Immature natural killer cell (primary cell): ENCODE measurements around the gene SYMPK. TPM values are rescaled to one million over a fixed set of nuclear protein-coding genes. Genes with fewer than 3 reads are reported as not detected.
"Not testable (repeated sequence)": the region's sequence is repeated elsewhere in the genome, so short reads cannot be mapped to it uniquely, and the experiment has no call there.

Experiments used
- DNase-seq, 3 donors: peaks; one replicate each; pipeline ENCODE4 v3.0.0; 2022; ENCODE audit warnings: mixed read lengths in 1 of 3
- H3K27ac Mint-ChIP-seq, 6 donors: one replicate each; pipeline ENCODE4 v1.8.0; 2020; ENCODE audit warnings: mixed read lengths in 6 of 6, mild to moderate bottlenecking in 5 of 6, inconsistent platforms in 4 of 6, moderate library complexity in 3 of 6
- H3K27me3 Mint-ChIP-seq, 3 donors: one replicate each; pipeline ENCODE4 v1.8.0; 2020 to 2021; ENCODE audit warnings: low read depth in 3 of 3, mild to moderate bottlenecking in 3 of 3, mixed read lengths in 3 of 3, moderate library complexity in 3 of 3, inconsistent platforms in 1 of 3
- H3K36me3 Mint-ChIP-seq, 3 donors: one replicate each; pipeline ENCODE4 v1.8.0; 2020; ENCODE audit warnings: mixed read lengths in 3 of 3, inconsistent platforms in 2 of 3, mild to moderate bottlenecking in 2 of 3
- H3K4me1 Mint-ChIP-seq, 2 donors: one replicate each; pipeline ENCODE4 v1.8.0; 2020; ENCODE audit warnings: inconsistent platforms in 2 of 2, mild to moderate bottlenecking in 2 of 2, mixed read lengths in 2 of 2, moderate library complexity in 1 of 2
- H3K4me3 Mint-ChIP-seq, 5 donors: one replicate each; pipeline ENCODE4 v1.8.0; 2020; ENCODE audit warnings: mild to moderate bottlenecking in 5 of 5, mixed read lengths in 5 of 5, inconsistent platforms in 3 of 5, moderate library complexity in 3 of 5
- H3K9me3 Mint-ChIP-seq, 6 donors: one replicate each; pipeline ENCODE4 v1.8.0; 2020; ENCODE audit warnings: mild to moderate bottlenecking in 6 of 6, mixed read lengths in 6 of 6, inconsistent platforms in 4 of 6, moderate library complexity in 3 of 6
- polyA plus RNA-seq, 3 donors: library from polyadenylated mRNA; unstranded; fragments of 300-500 nt; fragmentation: Illumina TruSeq; gene quantifications; one replicate each; pipeline ENCODE4 v1.2.3, GENCODE V29; 2021

The SYMPK gene
- polyA plus RNA-seq, 3 donors from 2014 or later = 2.1 to 14.6 (median 5.6) TPM

GRCh38 chr19:45809643-45810159, 53.2 kb downstream of the SYMPK start:
- no peak overlapping the region for H3K4me3 Mint-ChIP-seq
- peaks cover 0 to 7% (median 7%) of the 10 kb centered on the region in 3 donors for H3K27me3 Mint-ChIP-seq
- H3K9me3 Mint-ChIP-seq = no peaks in the 10 kb centered on the region
- no peaks in the 10 kb centered on the region for H3K36me3 Mint-ChIP-seq
- H3K27ac Mint-ChIP-seq = no peak overlapping the region
- H3K4me1 Mint-ChIP-seq = no peaks in the 10 kb centered on the region
- no peak for DNase-seq

GRCh38 chr19:45805719-45806118, 57.2 kb downstream of the SYMPK start:
- H3K27me3 Mint-ChIP-seq = peaks cover 3 to 7% (median 6%) of the 10 kb centered on the region in 3 donors
- H3K36me3 Mint-ChIP-seq = no peaks in the 10 kb centered on the region
- no peak overlapping the region for H3K4me3 Mint-ChIP-seq
- no peaks in the 10 kb centered on the region for H3K4me1 Mint-ChIP-seq
- DNase-seq = no peak
- no peaks in the 10 kb centered on the region for H3K9me3 Mint-ChIP-seq
- no peak overlapping the region for H3K27ac Mint-ChIP-seq

GRCh38 chr19:45804959-45805230, 58.1 kb downstream of the SYMPK start:
- H3K4me3 Mint-ChIP-seq = no peak overlapping the region
- no peaks in the 10 kb centered on the region for H3K4me1 Mint-ChIP-seq
- H3K27ac Mint-ChIP-seq = no peak overlapping the region
- DNase-seq = no peak
- H3K36me3 Mint-ChIP-seq = no peaks in the 10 kb centered on the region
- H3K27me3 Mint-ChIP-seq = peaks cover 3 to 10% (median 4%) of the 10 kb centered on the region in 3 donors
- H3K9me3 Mint-ChIP-seq = no peaks in the 10 kb centered on the region

- no peaks in the 10 kb centered on the region for H3K9me3 Mint-ChIP-seq
- H3K27ac Mint-ChIP-seq = no peak overlapping the region
- DNase-seq = no peak
- peaks cover 2 to 10% (median 4%) of the 10 kb centered on the region in 3 donors for H3K27me3 Mint-ChIP-seq
- H3K4me1 Mint-ChIP-seq = no peaks in the 10 kb centered on the region
- H3K4me3 Mint-ChIP-seq = no peak overlapping the region
- no peaks in the 10 kb centered on the region for H3K36me3 Mint-ChIP-seq
These were observed 58.6 kb downstream of the SYMPK start for GRCh38 chr19:45804140-45804958.

- H3K36me3 Mint-ChIP-seq = no peaks in the 10 kb centered on the region
- H3K27me3 Mint-ChIP-seq = peaks cover 4 to 10% (median 7%) of the 10 kb centered on the region in 3 donors
- no peak for DNase-seq
- peaks cover 0 to 4% of the 10 kb centered on the region in 2 donors for H3K4me1 Mint-ChIP-seq
- H3K9me3 Mint-ChIP-seq = no peaks in the 10 kb centered on the region
- no peak overlapping the region for H3K4me3 Mint-ChIP-seq
- H3K27ac Mint-ChIP-seq = no peak overlapping the region
These were observed 61.3 kb downstream of the SYMPK start for GRCh38 chr19:45801603-45802175.

- H3K4me1 Mint-ChIP-seq = peaks cover 0 to 4% of the 10 kb centered on the region in 2 donors
- DNase-seq = no peak
- H3K27ac Mint-ChIP-seq = no peak overlapping the region
- no peaks in the 10 kb centered on the region for H3K9me3 Mint-ChIP-seq
- no peak overlapping the region for H3K4me3 Mint-ChIP-seq
- H3K36me3 Mint-ChIP-seq = no peaks in the 10 kb centered on the region
- H3K27me3 Mint-ChIP-seq = peaks cover 4 to 10% (median 7%) of the 10 kb centered on the region in 3 donors
These were observed 62.8 kb downstream of the SYMPK start for GRCh38 chr19:45800070-45800553.

- not testable (repeated sequence) for H3K27ac Mint-ChIP-seq, DNase-seq, H3K27me3 Mint-ChIP-seq, H3K36me3 Mint-ChIP-seq, H3K4me1 Mint-ChIP-seq, H3K9me3 Mint-ChIP-seq, H3K4me3 Mint-ChIP-seq
These were observed 63.4 kb downstream of the SYMPK start for GRCh38 chr19:45799541-45799940.

GRCh38 chr19:45798995-45799517, 63.9 kb downstream of the SYMPK start:
- H3K27me3 Mint-ChIP-seq = peaks cover 6 to 7% (median 6%) of the 10 kb centered on the region in 3 donors
- peak; percentile 57 to 59 (median 57) for DNase-seq
- no peaks in the 10 kb centered on the region for H3K9me3 Mint-ChIP-seq
- H3K4me1 Mint-ChIP-seq = peaks cover under 1 to 10% of the 10 kb centered on the region in 2 donors
- no peak overlapping the region for H3K27ac Mint-ChIP-seq
- H3K4me3 Mint-ChIP-seq = no peak overlapping the region
- H3K36me3 Mint-ChIP-seq = no peaks in the 10 kb centered on the region

GRCh38 chr19:45794627-45795026, 68.3 kb downstream of the SYMPK start:
- peak overlapping the region in 4 of 5 donors; percentile 3 to 67 (median 16) for H3K4me3 Mint-ChIP-seq
- H3K9me3 Mint-ChIP-seq = no peaks in the 10 kb centered on the region
- H3K4me1 Mint-ChIP-seq = peaks cover 31 to 42% of the 10 kb centered on the region in 2 donors
- H3K36me3 Mint-ChIP-seq = peaks cover 0 to 5% (median 4%) of the 10 kb centered on the region in 3 donors
- no peak for DNase-seq
- H3K27me3 Mint-ChIP-seq = peaks cover 17 to 29% (median 23%) of the 10 kb centered on the region in 3 donors
- H3K27ac Mint-ChIP-seq = peak overlapping the region in 3 of 6 donors; percentile 2 to 80 (median 62)

- Mint-ChIP-seq H3K4me1 (peaks cover 35 to 40% of the 10 kb centered on the region in 2 donors), H3K36me3 (peaks cover 5 to 11% (median 11%) of the 10 kb centered on the region in 3 donors), H3K9me3 (no peaks in the 10 kb centered on the region), H3K4me3 (peak overlapping the region in 3 of 5 donors; percentile 35 to 42 (median 39)), H3K27ac (peak overlapping the region; percentile 22 to 92 (median 71)), H3K27me3 (peaks cover 17 to 27% (median 23%) of the 10 kb centered on the region in 3 donors)
- DNase-seq = no peak
These were observed 69.1 kb downstream of the SYMPK start for GRCh38 chr19:45793876-45794275.

- Mint-ChIP-seq H3K27me3 (peaks cover 17 to 27% (median 24%) of the 10 kb centered on the region in 3 donors), H3K9me3 (no peaks in the 10 kb centered on the region), H3K36me3 (peaks cover 11 to 18% (median 18%) of the 10 kb centered on the region in 3 donors), H3K4me1 (peaks cover 36 to 39% of the 10 kb centered on the region in 2 donors), H3K27ac (peak overlapping the region; percentile 86 to 97 (median 92)), H3K4me3 (peak overlapping the region; percentile 82 to 87 (median 84))
- DNase-seq = no peak
These were observed 69.8 kb downstream of the SYMPK start for GRCh38 chr19:45793178-45793564.

GRCh38 chr19:45792470-45793177, 70.3 kb downstream of the SYMPK start, which contains the start of gene DMWD:
Gene DMWD, minus strand, starts transcription at chr19:45792845. Its CDS starts 89 bp downstream, at chr19:45792756.
- peaks cover 18 to 27% (median 25%) of the 10 kb centered on the region in 3 donors for H3K27me3 Mint-ChIP-seq
- peaks cover 13 to 23% (median 21%) of the 10 kb centered on the region in 3 donors for H3K36me3 Mint-ChIP-seq
- H3K9me3 Mint-ChIP-seq = no peaks in the 10 kb centered on the region
- peaks cover 36 to 39% of the 10 kb centered on the region in 2 donors for H3K4me1 Mint-ChIP-seq
- H3K27ac Mint-ChIP-seq = peak within 1 kb of the TSS; percentile 86 to 97 (median 92)
- DNase-seq = peak; percentile 99 to 100 (median 99)
- peak within 1 kb of the TSS; percentile 86 to 92 (median 89) for H3K4me3 Mint-ChIP-seq

GRCh38 chr19:45791744-45792469, 71.0 kb downstream of the SYMPK start:
- DNase-seq = no peak
- peak overlapping the region; percentile 78 to 93 (median 86) for H3K27ac Mint-ChIP-seq
- H3K4me3 Mint-ChIP-seq = peak overlapping the region; percentile 83 to 92 (median 89)
- H3K4me1 Mint-ChIP-seq = peaks cover 36 to 39% of the 10 kb centered on the region in 2 donors
- peaks cover 13 to 30% (median 21%) of the 10 kb centered on the region in 3 donors for H3K36me3 Mint-ChIP-seq
- H3K9me3 Mint-ChIP-seq = no peaks in the 10 kb centered on the region
- H3K27me3 Mint-ChIP-seq = peaks cover 19 to 27% (median 25%) of the 10 kb centered on the region in 3 donors
